ENCODE results near the gene LRRTM2.
"Not testable (repeated sequence)": the region's sequence is repeated elsewhere in the genome, so short reads cannot be mapped to it uniquely, and the experiment has no call there.

LRRTM2 gene

DNA sequence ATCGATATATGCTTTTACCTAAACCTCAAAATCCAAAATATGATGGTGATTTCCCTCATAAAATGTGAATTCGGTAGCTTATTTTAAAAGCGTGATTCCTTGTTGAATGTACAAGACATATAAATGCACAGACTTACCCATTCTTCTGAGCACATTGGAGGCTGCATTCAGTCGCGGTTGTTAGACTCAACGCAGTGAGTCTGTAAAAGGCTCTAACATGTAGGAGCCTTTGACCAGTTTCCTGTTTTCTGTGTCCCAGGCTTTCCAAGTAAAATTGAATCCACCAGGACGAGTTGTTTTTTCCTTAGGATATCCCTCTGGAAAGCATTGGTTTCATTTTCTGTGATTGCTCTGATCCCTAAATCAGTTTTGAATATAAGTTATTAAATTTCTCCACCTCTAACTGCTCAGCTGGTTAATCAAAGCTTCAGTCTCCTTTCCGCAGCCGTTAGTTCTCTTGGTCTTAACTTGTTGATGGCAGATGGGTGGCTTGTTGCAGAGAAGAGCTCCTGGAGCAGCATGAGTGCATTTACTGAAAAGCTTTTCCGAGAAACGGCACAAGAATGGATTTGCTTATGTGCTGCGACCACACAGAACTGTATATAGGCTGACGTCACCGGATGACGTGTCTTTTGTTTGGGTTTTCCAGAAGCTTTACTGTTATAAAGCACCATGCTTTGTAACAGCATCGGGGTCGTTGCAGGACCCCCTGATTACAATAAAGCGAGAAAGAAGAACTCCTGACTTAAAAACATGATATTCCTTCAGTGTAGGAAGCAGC is at the start of gene LRRTM2:
LRRTM2 (minus strand) TSS at position 565 of the 781 bp plus-strand sequence; CDS start at position 141, 424 bp downstream.
- DNase-seq (ENCODE audit: extremely low spot score, insufficient read length, low read depth) = no peak
- no peak for FAIRE-seq

DNA sequence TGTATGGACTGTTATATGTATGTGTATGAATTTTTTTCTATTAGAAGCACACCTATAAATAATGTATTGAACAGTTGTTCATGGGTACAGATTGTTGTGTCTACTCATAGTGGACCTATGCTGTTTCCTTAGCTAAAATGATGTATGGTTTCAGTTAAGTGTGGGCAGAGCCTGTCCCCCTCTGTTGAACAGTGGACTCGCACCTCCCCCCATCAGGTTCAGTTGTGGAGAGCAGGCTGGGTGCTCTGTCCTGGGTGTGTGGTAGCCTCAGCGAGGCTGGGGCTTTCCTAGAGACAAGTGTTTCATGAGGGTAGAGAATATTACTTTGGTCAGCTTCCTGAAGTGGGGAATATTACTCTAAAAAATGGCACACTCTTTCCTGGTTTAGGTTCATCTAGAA is 47.4 kb upstream of the LRRTM2 start:
- FAIRE-seq (no peak), DNase-seq (ENCODE audit: extremely low spot score, insufficient read length, low read depth) (no peak)

DNA sequence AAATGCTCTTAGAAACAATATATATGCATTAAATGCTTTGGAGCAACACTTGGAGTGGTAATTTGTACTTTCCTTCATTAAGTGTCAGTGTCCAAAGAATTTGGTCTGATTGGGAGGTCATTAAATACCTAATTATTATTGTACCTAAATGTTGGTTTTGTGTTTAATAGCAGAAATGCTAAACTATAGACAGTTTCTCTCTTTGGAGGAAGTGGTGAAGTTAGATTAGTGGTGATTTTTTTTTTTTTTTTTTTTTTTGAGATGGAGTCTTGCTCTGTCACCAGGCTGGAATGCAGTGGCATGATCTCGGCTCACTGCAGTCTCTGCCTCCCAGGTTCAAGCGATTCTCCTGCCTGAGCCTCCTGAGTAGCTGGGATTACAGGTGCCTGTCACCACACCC is 46.2 kb upstream of the LRRTM2 start:
- FAIRE-seq; DNase-seq (ENCODE audit: extremely low spot score, insufficient read length, low read depth): not testable (repeated sequence)

DNA sequence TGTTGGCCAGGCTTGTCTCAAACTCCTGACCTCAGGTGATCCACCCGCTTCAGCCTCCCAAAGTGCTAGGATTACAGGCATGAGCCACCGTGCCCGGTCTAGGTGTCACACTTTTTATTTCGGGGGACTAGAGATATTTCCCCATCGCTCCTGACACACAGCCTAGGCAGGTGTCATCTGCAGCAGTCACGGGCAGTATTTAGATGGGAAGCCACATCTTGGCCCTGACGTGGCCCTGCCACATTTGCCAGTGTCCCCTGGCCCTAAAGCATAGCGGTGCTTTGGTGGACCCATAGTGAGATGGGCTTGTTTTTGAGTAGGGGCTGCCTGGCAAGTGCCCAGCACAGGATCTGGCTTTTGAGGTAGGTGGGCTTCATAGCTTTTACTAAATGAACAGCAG is 45.0 kb upstream of the LRRTM2 start:
- DNase-seq (ENCODE audit: extremely low spot score, insufficient read length, low read depth) = no peak

GRCh38 chr5:138918686-138919085 is 43.6 kb upstream of the LRRTM2 start:
- no peak for FAIRE-seq
- DNase-seq (ENCODE audit: extremely low spot score, insufficient read length, low read depth) = no peak

More for the DNA sequence above, 45.0 kb upstream of the LRRTM2 start:
- no peak for FAIRE-seq

DNA sequence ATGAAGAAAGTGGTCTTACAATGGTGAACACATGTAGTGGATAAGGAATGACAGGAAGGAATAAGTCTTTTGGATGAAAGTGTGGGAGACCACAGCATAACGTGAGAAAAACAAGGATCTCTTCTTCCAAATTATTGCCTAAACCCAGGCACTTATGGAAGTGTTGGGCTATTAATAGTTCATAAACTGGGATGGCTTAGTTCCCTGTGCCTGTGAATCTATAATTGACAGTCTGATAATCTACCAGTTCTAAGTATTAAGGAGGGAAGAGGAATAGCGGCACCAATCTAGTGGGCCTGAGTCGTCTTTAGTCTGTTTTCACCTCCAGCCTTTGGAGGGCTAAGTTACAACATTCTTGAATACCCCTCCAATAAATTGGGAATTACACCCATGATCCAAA is 39.2 kb upstream of the LRRTM2 start:
- DNase-seq (ENCODE audit: extremely low spot score, insufficient read length, low read depth) = no peak
- FAIRE-seq = no peak

- no peak for DNase-seq (ENCODE audit: extremely low spot score, insufficient read length, low read depth)
- no peak for FAIRE-seq
Observed at GRCh38 chr5:138913773-138914172, 38.6 kb upstream of the LRRTM2 start.

DNA sequence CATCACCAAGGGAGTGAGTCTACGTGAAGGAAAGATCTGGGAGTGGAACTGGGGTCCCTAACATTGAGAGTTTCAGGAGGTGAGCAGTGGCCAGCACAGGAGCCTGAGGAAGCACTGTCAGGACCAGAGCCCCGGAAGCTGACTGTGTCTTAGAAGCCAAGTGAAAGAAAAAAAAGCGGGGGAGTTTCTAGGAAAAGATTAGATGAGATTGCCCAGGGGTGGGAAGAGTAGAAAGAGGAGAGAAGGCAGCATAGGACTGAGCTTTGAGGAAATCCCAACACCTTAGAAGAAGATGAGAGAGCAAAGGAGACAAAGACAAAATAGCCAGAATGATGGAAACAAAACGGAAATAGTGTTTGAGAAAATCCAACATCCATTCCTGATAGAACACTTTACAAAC is 37.0 kb upstream of the LRRTM2 start:
- FAIRE-seq (no peak), DNase-seq (ENCODE audit: extremely low spot score, insufficient read length, low read depth) (no peak)

DNA sequence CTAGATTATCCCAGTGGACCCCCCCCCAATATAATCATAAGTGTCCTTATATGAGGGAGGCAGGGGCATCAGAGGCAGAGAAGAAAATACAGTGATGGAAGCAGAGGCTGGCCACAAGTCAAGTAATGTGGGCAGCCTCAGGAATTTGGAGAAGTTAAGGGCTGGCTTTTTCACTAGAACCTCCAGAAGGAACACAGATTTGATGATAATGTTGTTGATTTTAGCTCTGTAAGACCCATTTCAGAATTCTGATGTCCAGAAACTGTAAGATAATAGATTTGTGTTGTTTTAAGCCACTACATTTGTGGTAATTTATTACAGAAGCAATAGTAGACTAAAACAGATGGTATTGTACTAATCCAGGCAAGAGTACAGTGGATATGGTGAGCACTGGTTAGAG is 36.3 kb upstream of the LRRTM2 start:
- DNase-seq (ENCODE audit: extremely low spot score, insufficient read length, low read depth) (no peak), FAIRE-seq (no peak)

GRCh38 chr5:138910546-138911185 is 35.5 kb upstream of the LRRTM2 start:
- FAIRE-seq = no peak

GRCh38 chr5:138909734-138910133 is 34.6 kb upstream of the LRRTM2 start:
- no peak for FAIRE-seq
- DNase-seq (ENCODE audit: extremely low spot score, insufficient read length, low read depth) = no peak

More at GRCh38 chr5:138910546-138911185, 35.5 kb upstream of the LRRTM2 start:
- DNase-seq (ENCODE audit: extremely low spot score, insufficient read length, low read depth) = no peak

GRCh38 chr5:138905541-138905940 is 30.4 kb upstream of the LRRTM2 start:
- DNase-seq (ENCODE audit: extremely low spot score, insufficient read length, low read depth) = no peak
- no peak for FAIRE-seq

DNA sequence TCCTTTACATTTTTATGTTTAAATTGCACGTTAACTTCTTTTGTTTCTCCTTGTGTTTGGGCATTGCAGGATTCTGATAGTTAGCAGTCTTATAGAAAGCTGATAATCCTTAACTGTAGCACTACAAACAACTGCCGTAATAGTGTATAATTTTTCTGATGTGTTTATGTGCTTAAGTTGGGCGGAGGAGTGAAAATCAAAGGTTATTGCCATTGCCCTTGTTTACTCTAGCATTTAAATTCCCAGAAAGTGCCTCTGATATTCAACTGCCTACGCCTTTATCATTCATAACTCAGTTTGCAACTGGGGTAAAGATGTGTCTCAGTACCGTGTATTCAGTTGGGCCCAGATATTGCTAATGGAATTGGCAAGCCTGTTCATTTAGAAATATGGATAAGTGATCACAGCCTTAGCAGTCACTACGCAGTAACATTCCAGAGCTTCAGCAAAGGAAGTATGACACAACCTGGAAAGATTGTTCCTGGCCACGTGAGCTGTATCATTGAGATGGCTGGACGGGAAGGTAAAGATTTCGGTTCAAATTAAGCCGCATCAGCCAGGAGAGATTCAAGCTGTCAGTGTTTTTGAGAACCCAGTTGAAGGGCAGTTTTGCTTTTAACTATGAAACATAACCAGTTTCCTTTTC is 28.1 kb upstream of the LRRTM2 start:
- FAIRE-seq (no peak), DNase-seq (ENCODE audit: extremely low spot score, insufficient read length, low read depth) (no peak)

DNA sequence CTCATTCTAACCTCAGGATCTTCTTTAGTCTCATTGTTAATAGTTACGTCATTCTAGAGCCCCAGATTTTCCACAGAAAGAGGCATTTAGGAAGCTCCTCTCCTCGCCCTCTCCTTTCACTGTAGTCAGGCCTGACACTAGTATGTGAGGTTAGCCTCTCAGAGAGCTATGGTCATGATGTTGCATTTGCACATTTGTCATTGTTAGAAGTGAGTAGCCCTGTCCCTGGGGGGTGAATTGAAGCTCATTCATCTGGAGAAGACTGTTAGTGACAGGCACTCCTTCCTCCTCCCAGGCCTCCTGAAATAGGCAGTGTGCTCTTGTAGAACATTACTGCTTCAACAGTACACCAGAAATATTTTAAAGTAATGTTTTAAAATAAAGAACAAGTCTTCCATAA is 26.6 kb upstream of the LRRTM2 start:
- DNase-seq (ENCODE audit: extremely low spot score, insufficient read length, low read depth) = no peak
- FAIRE-seq = no peak

DNA sequence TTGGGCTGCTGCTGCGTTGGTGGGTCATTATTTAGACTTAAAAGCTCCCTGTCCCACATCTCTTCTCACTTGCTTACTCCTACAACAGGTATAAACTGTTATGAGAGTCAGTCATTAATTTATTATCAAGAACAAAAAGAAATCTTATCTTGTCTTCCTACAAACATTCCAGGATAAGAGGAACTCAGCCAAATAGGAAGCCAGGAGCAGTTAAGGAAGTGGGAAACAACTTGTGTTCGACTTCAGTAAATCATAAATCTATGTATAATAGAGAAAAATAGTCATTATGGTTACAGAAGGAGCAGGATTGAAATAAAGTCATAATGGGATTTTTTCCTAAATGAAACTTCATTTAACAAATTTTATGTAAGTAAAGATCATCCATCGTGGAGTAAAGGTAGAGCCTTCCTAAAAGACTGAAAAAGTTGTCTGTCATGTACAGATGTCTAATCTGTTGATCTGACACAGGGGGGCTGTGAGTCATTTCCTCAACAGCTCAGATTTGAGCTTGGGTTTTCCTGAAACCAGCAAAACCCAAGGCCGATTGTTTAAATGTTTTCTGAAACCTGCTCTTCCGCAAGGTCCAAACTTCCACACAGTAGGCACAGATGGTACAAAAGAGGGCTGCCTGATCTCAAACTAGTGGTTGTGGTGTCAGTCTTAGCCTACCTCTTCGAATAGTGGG is 25.3 kb upstream of the LRRTM2 start:
- FAIRE-seq (no peak), DNase-seq (ENCODE audit: extremely low spot score, insufficient read length, low read depth) (no peak)

- no peak for FAIRE-seq
- no peak for DNase-seq (ENCODE audit: extremely low spot score, insufficient read length, low read depth)
Observed at GRCh38 chr5:138898742-138899141, 23.6 kb upstream of the LRRTM2 start.

DNA sequence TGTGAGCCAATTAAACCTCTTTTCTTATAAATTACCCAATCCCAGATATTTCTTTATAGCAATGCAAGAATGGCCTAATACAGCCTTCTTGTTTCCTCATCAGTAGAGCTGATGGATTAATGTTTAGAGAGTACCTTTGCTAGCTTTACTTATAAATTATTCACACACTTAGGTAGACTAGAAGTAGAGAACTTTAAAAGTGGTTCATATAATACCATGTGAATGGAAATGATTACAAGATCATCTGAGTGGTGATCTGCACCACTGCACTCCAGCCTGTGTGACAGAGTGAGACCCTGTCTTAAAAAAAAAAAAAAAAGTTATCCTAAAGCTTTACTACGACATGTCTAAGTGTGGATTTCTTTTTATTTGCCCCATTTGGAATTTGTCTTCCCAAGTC is 23.2 kb upstream of the LRRTM2 start:
- FAIRE-seq (no peak), DNase-seq (ENCODE audit: extremely low spot score, insufficient read length, low read depth) (no peak)

DNA sequence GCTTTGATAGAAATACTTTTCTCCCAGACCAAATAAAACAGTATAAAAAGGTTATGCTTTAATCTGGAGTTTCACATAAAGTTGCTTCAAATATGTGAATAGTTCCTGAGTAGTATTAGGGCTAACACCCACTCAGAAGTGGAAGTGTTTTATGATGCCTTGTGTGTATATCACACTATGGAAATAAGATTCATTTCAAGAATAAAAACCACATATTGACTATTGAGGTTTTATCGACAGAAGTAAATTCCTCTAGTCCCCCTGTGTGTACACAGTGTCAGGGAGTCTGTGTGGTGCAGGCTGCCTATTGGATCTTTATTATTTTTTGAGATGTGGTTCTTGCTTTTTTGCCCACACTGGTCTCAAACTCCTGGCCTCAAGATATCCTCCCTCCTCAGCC is 20.8 kb upstream of the LRRTM2 start:
- no peak for FAIRE-seq
- DNase-seq (ENCODE audit: extremely low spot score, insufficient read length, low read depth) = no peak

- no peak for DNase-seq (ENCODE audit: extremely low spot score, insufficient read length, low read depth)
- FAIRE-seq = no peak
Observed at GRCh38 chr5:138890644-138891043, 15.5 kb upstream of the LRRTM2 start.

GRCh38 chr5:138889994-138890393 is 14.9 kb upstream of the LRRTM2 start:
- DNase-seq (ENCODE audit: extremely low spot score, insufficient read length, low read depth) = no peak
- no peak for FAIRE-seq

- FAIRE-seq (no peak), DNase-seq (ENCODE audit: extremely low spot score, insufficient read length, low read depth) (no peak)
Observed at GRCh38 chr5:138884554-138884953, 9.4 kb upstream of the LRRTM2 start.
